IPS-NIHi11 (cell line): ENCODE measurements around the gene GLDC.
"Not testable (repeated sequence)": the region's sequence is repeated elsewhere in the genome, so short reads cannot be mapped to it uniquely, and the experiment has no call there.

Source experiments
- DNase-seq: peaks from one replicate; pipeline ENCODE4 v3.0.0; 2012; ENCODE audit warnings: mixed read lengths, low spot score

The GLDC gene

DNA sequence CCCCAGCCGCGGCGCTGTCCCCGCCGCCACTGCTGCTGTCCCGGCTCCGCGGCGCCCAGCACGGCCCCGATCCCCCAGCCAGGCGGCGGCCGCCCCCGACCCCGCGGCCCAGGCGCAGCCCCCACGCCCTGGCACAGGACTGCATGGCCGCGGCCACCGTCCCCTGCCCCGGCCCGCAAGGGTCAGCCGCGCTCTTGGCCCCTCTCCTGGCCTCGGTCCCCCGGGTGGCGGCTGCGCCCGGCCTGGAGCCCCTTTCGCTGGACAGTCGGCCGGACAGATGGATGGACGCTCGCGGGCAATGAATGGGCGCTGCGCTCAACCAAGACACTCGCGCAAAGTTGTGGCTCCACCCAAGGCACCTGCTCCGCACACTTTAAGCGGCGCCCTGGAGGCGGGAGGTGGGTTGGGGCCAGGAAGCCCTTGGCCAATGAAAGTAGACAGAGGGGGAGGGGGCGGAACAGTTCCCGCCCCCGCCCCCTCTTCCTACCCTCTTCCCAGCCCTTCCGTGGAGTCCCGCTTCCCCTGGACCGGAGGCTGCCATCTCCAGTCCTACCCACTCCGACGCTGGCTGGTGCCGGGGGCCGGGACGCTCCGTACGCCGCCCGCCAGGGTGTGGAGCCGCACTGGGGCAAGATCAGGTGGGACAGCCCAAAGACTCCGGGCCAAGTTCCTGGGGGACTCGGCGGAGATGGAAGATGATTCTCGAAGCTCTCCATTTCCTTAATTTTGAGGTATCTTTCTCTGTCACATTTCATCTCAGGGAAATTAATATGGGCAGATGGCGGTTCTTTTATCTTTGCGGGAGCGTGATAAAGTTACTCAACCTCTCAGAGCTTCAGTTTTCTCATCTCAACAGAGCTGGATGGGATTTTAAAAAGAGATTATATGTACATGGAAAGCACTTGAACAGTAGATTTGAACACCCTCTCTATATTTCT lies at the start of gene GLDC:
TSS of gene GLDC (minus strand) at position 375 of the 938 bp plus-strand sequence. CDS start at position 145, 230 bp downstream.
- peak; percentile 97 for DNase-seq

DNA sequence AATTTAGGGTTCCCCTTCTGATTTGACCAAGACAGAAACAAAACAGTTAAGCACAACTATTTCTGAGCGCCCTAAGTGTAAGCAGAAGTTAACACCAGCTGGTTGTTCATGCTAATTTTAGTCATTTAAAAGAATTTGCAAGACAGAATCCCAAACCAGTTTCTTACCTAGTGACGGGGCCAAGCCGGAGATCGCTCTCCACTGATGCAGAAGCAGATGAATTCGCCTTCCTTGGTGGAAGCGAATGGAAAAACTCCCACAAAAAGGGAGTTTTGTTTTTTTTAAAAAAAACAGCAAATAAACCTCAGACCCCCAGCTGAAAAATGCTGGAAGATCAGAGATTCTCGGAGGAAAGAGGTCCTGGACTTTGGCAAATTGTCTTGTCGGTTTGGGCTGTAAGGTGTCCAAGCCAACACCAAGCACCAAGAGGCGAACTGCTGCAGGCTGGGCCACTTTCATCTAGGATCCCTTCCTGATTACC lies 47.4 kb upstream of the GLDC start:
- no peak for DNase-seq

DNA sequence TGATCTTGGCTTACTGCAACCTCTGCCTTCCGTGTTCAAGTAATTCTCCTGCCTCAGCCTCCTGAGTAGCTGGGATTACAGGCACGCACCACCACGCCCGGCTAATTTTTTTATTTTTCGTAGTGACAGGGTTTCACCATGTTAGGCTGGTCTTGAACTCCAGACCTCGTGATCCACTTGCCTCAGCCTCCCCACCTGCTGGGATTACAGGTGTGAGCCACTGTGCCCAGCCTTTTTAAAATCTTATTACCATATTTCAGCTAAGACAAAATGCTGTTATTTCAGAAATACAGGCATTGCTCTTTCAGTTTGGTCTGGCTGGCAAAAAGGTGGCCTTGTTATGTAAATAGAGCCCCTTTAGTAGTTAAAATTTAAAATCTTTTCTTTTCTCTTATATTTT lies 46.9 kb upstream of the GLDC start:
- no peak for DNase-seq

DNA sequence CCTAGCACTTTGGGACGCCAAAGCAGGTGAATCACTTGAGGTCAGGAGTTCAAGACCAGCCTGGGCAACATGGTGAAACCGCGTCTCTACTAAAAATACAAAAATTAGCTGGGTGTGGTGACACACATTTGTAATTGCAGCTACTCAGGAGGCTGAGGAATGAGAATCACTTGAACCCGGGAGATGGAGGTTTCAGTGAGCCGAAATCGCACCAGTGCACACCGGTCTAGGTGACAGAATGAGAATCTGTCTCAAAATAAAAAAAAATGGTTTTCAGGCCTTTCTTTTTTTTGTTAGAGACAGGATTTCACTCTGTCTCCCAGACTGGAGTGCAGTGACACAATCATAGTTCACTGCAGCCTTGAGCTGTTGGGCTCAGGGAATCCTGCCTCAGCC lies 45.1 kb upstream of the GLDC start:
- not testable (repeated sequence) for DNase-seq

DNA sequence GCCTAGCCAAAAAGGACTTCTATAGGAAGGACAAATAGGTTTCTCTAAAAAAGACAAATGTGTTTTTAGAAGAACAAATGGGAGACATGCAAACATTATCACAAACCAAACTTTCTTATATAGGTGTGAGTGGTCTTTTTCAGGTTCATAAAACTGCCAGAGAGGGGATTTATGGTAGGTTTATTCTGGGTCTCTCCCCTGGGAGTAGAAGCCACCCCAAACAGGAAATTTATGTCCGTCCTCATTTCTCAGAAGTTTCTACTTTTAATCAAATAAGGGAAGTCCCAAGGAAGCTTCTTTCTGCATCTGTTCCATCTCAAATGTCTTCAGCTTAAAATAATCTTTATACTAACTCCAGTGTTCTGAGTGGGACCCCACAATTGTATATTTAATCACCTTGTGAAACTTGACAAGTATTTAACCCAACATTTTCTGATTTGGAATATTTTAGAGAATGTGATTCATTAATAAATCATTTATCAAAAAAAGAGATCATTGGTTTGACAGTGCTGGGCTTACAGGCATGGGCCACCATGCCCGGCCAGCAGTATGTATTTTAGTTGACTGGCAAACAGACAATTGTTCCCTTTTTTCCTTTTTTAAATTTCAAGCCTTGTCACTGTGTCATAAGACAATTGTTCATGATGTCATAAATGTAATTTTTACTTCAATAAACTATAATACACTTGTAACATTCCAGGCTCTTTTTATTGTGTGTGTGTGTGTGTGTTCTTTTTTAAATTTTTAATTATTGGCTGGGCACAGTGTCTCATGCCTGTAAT lies 44.6 kb upstream of the GLDC start:
- no peak for DNase-seq

DNA sequence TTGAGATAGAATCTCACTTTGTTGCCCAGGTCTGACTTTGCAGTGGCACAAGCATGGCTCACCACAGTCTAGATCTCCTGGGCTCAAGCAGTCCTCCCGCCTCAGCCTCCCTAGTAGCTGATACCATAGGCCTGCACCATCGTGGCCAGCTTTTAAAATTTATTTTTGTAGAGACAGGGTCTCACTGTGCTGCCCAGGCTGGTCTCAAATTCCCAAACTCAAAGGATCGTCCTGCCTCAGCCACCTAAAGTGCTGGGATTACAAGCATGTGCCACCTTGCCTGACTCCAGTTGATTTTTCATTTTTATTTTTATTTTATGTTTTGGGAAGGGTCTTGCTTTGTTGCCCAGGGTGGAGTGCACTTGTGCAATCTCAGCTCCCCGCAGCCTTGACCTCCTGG lies 41.7 kb upstream of the GLDC start:
- DNase-seq = no peak

DNA sequence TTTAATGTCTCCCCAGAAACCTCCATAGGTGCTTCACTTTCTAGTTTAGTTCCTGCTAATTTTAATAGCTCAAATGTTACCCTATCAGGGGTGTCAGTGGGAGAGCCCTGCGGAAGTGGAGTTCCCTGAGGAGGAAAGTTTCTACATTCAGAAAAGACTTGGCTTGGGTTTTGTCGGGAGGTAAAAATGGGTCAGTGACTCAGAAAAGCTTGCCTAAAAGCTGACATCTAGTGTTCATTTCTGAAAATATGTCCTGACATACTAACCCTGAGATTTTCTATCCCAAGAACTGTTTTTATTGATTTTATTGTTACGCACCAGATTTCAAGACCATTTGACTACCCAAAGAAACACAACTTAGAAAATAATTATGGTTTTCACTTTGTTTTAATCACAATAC lies 40.9 kb upstream of the GLDC start:
- DNase-seq = no peak

DNA sequence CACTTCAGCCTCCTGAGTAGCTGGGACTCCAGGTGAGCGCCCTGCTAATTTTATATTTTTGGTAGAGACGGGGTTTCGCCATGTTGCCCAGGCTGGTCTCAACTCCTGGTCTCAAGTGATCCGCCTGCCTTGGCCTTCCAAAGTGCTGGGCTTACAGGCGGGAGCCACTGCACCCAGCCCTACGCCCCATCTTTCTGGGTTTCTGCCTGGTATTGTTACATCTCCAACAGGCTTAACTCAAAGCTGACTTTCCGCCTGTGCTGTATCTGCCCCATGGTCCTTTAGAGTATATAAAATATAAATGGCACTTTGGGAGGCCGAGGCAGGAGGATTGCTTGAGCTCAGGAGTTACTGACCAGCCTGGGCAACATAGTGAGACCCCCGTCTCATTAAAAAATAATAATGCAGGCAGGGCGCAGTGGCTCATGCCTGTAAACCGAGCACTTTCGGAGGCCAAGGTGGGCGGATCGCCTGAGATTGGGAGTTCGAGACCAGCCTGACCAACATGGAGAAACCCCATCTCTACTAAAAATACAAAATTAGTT lies 36.5 kb upstream of the GLDC start:
- no peak for DNase-seq

DNA sequence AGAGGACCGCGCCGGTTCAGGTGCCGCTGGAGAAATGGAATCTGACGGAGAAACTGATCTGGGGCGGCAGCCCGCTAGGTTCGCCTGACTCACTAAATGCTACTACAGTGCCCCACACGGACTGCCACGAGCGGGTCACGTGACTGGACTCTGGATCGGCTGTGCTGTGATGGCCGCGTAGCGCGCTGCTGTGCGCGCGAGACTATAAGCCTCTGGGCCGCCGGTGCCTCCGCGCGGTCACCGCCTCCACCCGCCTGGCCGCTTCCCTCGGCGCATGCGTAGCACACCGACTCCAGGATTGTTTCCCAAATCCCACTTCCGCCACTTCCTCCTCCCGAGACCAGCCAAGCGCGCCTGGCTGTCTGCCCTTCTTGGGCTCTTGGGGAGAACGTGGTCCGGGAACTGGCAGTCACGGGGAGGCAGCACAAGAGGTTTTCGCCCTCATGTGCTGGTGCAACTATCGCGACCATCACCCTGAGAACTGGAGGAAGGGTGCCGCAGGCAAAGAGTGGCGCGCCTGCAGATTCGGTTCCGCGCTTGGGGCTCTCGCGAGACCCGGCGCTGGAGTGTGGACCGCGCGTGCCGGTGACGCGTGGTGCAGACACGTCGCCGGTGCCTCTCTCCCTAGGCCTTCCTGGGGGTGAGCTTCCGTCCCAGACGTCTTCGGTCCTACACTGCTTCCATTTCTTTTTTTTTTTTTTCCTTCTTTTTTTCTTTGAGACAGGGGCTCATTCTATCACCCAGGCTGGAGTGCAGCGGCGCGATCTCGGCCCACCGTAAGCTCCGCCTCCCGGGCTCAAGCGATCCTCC lies 35.8 kb upstream of the GLDC start:
- DNase-seq = peak; percentile 98

DNA sequence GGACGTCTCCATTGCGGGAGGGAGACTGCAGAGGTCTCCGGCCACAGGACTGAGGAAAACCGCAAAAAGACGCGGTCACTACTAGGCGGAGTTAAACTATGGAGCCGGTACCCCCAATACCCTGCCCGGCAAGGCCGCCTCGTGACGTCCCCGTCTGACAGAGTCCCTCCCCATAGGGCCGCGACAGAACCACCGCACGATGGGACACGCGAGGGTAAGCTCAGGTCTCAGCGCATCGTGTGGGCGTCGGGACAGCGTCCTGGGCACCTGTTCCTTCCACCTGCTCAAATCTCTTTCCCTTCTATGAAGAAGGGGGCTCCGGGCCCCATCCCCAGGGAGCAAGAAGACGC lies 35.2 kb upstream of the GLDC start:
- DNase-seq = peak; percentile 54

DNA sequence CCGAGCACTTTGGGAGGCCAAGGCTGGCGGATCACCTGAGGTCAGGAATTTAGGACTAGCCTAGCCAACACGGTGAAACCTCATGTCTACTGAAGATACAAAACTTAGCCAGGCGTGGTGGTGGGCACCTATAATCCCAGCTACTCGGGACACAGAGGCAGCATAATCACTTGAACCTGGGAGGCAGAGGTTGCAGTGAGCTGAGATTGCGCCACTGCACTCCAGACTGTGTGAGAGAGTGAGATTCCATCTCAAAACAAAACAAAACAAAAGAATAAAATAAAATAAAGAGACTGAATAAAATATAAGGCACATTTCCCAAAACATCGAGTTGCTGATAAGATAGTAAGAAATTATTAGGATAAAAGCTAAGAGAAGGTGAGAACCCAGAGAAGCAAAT lies 32.3 kb upstream of the GLDC start:
- no peak for DNase-seq

DNA sequence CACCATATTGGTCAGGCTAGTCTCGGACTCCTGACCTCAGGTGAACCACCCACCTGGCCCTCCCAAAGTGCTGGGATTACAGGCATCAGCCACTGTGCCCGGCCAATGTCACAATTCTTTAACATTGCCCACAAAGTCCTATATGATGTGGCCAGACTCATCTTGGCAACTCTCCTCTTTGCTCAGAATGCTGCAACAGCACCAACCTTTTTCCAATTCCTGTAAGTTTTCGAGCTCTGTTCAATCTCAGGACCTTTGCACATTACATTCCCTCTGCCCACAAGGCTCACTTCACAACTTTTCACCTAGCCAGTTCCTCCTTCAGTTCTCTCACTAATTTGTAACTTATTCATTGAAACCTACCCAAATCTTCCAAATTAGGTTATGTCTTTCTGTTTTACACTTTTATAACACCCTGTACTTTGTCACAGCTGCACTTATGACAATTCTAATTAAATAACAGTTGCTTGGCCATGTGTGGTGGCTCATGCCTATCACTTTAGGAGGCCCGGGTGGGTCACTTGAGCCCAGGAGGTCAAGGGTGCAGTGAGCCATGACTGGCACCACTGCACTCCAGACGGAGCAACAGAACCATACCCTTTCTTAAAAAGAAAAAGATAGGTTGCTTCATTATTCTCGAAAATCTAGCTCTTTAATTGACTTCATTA lies 30.9 kb upstream of the GLDC start:
- no peak for DNase-seq

DNA sequence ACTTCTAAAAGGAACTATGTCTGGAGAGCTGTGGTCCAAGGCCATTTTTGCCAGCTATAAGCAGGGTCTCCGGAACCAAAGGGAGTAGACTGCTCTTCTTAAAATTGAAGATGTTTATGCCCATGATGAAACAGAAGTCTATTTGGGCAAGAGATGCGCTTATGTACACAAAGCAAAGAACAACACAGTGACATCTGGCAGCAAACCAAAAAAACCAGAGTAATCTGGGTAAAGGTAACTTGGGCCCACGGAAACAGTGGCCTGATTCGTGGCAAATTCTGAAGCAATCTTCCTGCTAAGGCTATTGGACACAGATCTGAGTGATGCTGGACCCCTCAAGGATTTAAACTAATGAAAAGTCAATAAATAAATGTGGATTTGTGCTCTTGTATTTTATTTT lies 29.7 kb upstream of the GLDC start:
- DNase-seq = no peak

DNA sequence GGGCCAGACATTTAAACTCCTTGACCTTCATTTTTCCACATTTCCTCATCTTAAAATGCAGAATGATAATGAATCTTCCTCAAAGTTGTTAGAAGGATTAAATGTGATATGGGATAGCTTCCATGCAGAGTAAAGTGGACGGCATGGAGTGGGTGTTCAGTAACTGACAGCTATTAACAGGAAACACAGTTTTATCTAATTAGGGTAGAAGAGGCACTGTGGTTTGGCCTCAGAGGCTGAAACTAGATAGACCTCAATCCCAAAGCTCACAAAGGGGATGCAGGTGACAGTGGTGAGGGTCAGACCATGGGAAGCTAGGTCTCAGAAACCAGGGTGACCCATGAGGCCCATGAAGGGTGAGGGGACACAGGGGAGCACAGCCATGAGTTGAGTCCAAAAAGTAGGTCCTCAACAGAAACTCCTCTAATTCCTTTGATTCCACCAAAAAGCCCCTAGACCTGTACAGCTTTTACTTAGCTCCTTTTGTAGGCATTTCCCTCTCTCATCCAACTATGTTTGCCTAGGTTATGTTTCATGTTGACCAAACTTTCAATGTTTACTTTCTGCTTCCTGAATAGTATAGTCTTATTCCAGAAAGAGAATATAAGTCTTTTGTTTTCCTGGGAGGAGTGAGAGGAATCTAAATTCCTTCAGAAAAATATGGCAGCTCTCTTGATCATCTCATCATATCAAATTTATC lies 27.9 kb upstream of the GLDC start:
- no peak for DNase-seq

DNA sequence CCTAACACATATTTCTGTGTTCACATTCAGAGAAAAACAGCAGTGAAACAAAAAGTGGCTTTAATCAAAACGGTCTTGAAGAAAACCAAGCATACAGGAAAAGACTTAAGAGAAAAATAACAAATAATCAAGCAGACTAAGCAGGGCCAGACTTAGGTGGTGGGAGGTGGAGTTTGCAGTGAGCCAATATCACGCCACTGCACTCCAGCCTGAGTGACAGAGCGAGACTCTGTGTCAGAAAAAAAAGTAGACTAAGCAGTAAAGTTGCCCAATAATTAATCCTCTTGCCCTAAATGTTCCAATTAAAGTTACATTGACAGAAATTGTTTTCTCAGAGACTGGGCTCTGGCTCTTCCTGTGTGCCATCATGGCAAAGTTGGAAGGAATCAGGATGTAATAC lies 26.6 kb upstream of the GLDC start:
- DNase-seq = no peak

DNA sequence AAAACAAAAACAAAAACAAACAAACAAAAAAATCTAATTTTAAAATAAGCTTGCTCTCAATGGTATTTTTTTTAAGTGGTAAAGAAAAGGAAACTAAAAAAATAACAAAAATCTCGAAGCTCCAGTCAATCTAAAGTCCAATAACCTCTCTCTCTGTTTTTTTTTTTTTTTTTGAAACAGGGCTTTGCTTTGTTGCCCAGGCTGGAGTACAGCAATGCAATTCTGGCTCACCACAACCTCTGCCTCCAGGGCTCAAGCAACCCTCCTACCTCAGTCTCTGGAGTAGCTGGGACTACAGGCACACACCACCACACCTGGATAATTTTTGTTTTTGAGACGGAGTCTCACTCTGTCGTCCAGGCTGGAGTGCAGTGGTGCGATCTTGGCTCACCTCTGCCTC lies 25.9 kb upstream of the GLDC start:
- DNase-seq = no peak

DNA sequence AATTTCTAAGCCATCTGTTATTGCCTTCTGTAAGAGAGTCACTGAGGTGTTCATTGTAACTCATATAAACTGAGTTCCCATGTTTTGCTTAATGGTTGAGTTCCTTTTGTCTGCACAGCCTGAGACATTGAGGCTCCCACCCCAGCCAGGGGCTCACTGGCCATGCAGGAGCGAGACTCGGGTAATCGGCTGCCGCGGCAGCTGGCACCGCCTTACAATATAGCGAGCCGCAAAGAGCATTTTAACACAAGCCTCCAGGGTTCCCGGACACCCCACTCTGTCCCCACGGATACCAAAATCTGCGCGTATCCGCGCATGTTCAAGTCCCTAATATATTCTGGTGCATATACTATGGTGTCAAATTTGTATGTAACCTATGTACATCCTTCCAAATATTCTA lies 24.4 kb upstream of the GLDC start:
- no peak for DNase-seq

DNA sequence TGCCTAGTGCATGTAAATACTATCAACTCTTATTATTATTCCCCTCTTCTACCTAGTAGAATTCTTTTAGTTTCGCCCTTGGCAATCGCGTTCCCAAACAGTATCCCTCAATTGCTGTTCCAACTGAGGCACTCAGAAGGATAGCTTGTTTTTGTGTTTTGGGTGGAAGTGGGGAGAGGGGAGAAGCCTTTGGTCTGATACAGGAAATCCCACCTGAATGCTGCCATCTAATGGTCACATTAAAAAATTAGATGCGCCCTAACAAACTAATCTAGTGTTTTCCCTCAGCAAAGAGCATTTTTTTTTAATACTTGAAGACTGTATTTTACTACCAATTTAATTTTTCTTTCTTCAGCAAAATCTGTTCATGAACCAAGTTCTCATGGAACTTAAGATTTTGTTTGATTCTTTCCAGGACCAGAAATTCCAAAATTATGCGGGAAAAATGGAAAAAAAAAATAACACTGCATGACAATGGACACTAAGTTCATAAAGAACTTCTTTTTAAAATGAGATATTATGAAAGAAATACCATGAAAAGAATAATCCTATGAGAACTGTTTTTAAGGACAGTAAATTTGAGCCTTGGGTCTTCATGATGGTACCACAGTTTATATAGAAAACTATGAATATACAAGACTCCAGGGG lies 22.2 kb upstream of the GLDC start:
- DNase-seq = peak; percentile 59

DNA sequence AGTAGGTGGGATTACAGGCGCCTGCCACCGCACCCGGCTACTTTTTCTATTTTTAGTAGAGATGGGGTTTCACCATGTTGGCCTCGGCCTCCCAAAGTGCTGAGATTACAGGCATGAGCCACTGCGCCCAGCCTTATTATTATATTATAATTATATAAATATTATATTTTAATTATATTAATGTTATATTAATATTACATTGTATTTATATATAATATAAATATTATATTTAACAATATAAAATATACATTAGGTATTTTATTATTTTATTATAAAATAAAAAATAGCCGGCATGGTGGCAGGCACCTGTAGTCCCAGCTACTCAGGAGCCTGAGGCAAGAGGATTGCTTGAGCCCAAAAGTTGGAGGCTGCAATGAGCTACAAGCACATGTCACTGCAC lies 21.6 kb upstream of the GLDC start:
- no peak for DNase-seq

DNA sequence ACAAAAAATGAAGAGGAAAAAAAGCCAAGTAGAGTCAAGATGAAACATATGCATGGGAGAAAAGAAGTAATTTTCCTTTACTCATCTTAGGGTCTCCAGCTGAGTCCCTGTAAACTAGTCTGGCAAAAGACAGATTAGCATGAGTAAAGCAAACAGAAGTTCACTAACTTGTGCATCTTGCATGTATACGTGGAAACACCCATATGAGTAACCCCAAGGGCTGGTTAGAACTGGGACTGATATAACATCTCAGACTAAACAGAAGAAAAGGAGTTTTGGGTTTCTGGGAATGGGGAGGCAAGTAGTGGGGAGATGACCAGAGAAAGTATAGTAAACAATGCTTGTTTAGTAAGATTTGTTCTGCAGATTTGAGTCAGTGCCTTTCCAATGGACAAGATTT lies 20.1 kb upstream of the GLDC start:
- no peak for DNase-seq
